GM21515 (cell line): ENCODE data around the gene C9orf43.

Experiments used
- ATAC-seq: cut with Tn5 transposase; IDR thresholded peaks from one replicate; pipeline ENCODE4 v1.9.1; 2021; ENCODE audit not compliant: unreplicated experiment

Gene C9orf43

DNA sequence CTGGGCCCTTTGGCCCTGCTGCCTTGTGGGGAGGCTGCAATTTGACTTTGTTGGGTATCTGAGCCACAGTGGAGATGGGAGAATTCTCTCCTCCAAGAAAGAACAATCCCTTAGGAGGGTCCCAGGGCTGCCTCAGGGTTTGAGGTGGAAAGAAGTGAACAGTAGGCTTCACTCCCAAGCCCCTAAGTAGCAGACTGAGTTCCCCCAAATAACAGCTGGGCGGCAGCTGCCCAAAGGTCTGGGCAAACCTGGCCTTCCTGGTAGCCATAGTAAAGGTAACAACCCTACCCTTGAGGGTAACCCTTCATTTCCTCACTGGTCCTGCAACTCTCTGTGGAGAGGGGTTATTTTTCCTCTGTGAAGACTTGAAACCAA, 53.7 kb downstream of the C9orf43 start:
- no peak for ATAC-seq

- ATAC-seq: no peak
Observed at GRCh38 chr9:113465599-113466140, 55.1 kb downstream of the C9orf43 start.

DNA sequence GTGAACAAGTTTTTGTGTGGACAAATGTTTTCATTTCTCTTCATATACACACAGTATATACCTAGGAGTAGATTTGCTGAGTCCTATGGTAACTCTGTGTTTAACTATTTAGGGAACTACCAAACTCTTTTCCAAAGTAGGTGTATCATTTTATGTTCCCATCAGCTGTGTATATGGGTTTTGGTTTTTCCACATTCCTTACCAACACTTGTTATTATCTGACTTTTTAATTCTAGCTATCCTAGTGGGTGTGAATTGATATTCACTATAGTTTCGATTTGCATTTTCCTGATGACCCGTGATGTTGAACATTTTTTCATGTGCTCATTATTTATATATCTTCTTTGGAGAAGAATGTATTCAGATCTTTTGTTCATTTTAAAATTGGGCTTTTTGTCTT, 56.6 kb downstream of the C9orf43 start:
- no peak for ATAC-seq

DNA sequence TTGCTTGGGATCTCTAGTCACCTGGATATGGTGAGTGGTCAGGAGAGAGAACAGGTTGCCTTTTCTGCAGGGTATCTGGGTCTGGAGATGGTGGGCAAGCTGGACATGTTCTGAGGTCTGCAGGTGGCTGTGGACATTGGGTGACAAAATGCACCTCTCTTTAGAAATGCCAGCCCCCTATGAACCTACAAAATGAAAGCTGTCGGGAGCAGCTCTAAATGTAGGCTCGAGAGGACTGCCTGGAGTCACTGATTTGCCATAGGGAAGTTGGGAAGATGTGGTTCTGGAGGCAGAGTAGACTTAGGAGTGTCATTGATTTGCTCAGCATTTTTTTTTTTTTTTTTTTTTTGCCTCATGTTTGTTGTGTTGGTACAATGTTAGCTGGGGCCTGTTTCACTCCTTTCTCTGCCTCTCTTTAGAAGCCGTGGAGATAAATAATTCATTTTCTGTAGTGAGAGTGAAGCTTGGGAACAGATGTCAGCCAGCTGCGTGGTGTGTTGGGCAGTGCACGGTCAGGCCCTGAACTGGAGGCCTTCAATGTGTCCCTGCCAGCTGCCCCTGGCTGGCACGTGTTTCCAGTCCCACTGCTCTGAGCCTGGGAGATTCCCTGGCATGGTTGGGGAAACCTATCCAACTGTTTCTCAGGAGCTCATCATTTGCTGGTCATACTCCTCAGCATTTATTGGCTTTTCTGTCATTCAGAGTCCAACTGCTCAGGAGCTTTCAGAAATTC, 58.3 kb downstream of the C9orf43 start:
- ATAC-seq: no peak

GRCh38 chr9:113471143-113471542, 60.6 kb downstream of the C9orf43 start:
- no peak for ATAC-seq

DNA sequence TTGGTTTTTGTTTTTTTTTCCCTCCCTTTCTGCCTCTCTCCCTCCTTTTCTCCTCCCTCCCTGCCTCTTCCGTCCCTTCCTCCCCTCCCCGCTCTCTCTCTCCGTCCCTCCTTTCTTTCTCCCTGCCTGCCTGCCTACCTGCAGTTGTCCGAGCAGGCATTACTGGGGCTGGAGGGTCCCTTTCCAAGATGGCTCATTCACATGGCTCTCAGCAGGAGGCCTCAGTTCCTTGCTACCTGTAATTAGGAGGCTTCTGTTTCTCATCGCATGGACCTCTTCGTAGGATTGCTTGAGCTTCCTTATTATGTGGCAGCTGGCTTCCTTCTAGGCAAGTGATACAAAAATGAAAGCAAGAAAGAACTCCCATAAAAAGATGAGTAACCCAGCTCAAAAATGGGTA, 61.0 kb downstream of the C9orf43 start:
- ATAC-seq: no peak

- ATAC-seq: no peak
Observed at GRCh38 chr9:113472199-113472598, 61.7 kb downstream of the C9orf43 start.

DNA sequence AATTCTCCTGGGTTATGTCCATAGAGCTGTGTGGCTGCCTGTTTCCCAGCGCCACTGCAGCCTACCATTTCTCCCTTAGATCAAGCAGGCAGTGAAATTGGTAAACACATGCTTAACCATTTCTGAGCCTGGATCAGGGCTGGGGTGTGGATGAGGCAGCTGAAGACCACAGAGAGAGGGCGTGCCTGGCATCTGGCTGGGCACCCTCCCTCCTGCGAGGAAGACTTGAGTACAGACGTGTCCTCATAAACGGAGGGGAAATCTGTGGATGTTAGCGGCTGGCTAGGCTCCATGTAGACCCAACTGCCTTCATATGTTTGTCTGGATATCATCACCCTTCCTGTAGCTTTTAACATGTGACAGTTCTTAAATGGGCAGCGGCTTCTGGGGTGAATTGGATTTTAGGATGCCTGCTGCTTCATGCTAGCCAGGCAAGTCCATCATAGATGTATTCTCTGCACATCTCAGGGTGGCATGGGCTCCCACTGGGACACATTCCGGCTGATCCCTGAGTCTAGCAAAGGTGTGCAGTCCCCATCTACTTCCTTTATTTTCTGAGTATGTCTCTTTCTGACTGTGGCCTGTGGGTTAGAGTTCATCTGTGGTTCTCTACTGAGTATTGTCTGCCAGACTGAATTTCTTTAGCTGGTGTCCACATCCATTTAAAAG, 63.9 kb downstream of the C9orf43 start:
- no peak for ATAC-seq

DNA sequence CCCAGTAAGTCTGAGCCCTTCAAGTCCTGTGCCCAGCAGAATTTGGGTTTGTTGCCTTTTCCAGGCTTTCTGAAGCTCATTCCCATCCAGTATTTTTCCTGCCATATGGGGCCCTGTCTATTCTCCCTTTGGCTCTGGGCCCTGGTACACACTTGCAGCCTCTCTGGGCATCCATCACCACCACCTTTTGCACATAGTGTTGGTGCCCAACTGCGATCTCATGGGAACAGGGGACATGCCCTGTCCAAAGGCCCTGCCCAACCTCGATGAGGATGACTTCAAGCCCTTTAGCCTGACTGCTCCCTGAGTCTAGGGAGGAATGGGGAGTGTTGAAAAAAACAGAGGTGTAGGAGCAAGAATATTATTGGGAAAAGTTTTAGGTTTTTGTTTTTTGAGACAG, 64.5 kb downstream of the C9orf43 start:
- ATAC-seq: no peak

DNA sequence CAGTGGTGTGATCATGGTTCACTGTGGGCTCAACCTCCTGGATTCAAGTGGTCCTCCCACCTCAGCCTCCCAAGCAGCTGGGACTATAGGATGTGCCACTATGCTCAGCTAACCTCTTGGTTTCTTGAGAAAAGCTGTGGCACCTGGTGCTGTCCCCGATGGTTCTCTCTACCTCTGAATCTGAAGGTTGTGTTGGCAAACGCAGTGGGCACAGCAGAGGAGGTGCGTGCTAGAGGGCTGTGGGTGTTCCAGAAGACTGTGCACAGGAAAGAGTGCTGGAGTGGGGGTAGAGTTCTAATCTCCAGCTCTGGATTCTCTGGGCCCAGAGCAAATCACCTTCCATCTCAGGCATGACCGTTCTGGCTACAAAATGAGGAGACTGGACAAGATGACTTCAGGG, 65.4 kb downstream of the C9orf43 start:
- no peak for ATAC-seq

GRCh38 chr9:113476511-113476916, 66.0 kb downstream of the C9orf43 start:
- no peak for ATAC-seq

DNA sequence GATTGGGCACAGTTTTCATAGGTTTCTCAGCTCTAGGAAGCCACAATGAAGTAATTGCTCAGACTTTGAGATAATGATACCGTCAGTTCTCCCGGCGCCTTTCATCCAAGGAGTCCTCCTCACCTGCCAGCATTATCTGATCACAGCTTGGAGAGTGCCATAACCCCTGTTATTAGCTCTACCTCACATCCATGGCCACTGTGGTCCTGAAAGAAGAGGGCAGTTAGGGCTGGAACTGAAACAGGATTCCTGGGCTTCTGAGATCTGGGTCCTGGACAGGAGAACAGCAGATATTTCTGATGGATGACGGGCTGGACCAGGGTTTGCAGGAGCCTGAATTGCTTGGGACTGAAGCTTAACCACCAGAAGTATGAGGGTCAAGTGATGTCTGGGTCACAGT, 66.5 kb downstream of the C9orf43 start:
- no peak for ATAC-seq

GRCh38 chr9:113477661-113478060, 67.1 kb downstream of the C9orf43 start:
- ATAC-seq: no peak

- ATAC-seq: no peak
Observed at GRCh38 chr9:113479174-113479621, 68.7 kb downstream of the C9orf43 start.
